Stimulated activated CD4-positive, alpha-beta T cell treated with anti-CD3 and anti-CD28 coated beads, Interleukin-2, amount 100 ng/mL, for 48 hours (primary cell): ENCODE data around the gene LRRC7.

Experiments
- DNase-seq, 2 donors: peaks; one replicate each; pipeline ENCODE4 v3.0.0-alpha.2; 2020

Gene LRRC7

DNA sequence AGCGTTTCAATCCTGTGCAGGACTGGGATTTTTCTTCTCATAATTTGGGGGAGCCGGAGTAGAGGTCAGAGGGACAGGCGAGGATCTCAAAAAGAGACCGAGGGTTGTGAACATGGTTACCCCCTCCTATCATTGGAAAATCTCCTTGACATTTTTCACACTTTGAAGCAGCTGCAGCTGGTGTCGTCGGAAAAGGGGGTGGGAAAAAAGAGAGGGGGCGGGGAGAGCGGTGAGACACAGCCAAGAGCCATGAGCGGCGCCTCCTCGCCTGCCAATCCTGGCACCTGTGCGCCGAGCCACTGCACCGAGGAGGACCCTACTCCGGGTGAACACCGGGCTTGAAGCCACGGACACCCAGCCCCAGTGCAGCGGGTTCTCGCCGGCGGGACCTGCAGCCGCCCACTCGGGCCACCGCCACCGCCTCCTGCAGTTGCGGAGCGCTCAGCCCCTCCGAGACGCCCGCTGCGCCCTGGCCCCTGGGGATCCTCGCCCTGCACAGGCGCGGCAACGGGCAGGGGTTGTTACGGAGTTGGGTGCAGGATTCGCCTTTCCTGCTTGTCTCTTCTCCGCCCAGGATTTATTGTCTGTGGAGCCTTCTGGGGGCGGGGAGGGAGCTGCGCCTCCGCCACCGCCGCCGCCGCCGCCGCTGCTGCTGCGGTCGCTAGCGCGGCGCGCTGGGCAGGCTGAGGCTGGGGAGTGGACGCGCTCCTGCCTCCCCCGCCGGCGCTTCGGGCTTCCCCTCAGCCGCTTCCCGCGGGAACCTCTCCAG, at the start of gene LRRC7:
Gene LRRC7 (plus strand): TSS at position 271 of the 769 bp plus-strand sequence. CDS start 718 bp downstream, outside the sequence.
- no peak for DNase-seq

DNA sequence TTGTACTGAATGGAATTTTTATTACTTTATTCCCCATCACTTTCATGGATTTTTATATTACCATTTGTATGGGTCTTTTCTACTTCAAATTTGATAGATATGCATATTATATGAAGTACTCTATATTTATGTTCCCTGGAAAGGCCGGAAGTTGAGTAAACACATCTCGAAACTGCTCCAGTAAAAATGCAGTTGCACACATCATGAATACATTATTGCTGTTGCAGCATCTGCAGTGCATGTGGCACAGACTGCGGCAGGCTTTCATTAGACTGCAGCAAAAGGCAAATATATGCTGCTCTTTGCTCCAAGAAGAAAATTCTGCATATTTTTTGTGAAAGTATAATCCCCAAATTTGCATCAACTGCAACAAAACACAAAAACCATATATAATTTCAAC, 48.7 kb upstream of the LRRC7 start:
- no peak for DNase-seq

DNA sequence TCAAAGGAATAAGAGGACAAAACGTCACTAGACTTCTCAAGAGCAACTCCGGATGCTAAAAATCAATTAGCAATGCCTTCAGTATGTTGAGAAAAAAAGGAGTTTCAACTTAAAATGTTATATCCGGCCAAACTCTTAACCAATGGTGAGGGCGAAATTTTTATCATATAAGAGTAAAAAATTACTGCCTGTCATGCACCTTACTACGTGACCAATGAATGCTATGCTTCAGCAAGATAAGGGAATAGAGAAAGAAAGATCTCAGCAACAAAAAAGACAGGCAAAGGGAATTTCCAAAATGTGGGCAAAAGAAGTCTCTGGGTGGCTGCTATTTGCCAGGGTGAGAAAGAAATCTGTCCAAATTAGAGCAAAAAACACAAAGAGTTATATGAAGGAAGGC, 47.4 kb upstream of the LRRC7 start:
- no peak for DNase-seq

DNA sequence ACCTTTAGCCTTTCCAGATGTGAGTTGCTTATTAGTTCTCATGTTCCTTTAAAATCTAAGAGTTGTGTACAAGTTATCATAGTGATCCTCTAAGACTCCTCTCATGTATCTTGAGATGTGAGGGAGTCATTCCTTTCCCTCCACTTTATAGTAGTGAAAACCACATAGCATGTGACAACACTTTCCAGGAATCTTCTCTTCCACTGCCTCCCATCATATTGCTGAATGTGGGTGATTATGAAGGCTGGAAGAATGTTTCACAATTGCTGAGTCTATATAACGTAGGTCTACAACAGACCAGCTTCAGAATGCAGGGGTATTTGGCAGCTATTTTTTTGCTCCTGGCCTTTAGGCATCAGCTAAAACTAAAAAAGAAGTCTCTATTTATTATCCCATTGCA, 44.7 kb upstream of the LRRC7 start:
- no peak for DNase-seq

DNA sequence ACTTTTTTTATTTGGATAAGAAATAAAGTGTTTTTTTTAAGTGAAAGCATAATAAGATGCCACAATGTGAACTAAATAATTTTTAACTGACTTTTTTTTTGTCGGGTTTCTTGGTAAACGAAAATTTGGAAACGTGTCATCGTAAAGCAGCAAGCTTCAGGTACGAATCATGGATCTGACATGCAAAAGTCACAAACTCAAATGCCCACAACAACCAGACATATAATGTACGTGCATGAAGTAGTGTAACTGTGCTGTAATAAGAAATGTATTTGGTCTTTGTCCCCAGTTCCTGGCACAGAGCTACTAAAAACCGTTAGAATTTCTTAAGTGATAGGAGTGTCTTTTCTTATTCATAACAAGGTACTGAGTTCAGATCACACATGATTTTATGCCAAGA, 44.3 kb upstream of the LRRC7 start:
- no peak for DNase-seq

DNA sequence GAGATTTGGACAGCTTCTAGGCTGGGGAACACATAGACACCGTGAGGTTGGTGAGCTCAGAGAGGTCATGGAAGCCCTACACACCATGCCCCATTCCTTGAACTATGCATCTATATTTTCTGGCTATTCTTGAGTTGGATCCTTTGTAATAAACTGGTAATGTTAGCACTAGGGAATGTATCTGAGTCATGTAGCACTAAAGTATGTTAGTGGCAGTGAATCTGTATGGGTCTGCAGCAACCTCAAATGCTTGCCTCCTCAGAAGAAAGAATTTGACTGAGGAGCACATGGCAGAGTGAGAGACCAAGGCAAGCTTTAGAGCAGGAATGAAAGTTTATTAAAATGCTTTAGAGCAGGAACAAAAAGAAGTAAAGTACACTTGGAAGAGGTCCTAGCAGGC, 43.7 kb upstream of the LRRC7 start:
- DNase-seq: no peak

DNA sequence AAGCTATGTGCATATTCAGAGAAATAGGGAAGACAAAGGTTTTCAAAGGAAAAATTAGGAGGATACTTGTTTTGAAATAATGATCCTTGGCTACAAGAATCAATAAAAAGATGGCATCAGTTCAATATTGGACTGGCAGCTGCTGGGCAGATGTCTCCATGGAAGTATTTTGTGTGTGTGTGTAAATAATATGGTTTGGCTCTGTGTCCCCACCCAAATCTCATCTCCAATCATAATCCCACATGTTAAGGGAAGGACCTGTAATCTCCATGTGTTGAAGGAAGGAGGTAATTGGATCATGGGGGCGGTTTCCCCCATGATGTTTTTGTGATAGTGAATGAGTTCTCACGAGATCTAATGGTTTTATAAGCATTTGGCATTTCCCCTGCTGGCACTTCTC, 40.4 kb upstream of the LRRC7 start:
- DNase-seq: no peak

DNA sequence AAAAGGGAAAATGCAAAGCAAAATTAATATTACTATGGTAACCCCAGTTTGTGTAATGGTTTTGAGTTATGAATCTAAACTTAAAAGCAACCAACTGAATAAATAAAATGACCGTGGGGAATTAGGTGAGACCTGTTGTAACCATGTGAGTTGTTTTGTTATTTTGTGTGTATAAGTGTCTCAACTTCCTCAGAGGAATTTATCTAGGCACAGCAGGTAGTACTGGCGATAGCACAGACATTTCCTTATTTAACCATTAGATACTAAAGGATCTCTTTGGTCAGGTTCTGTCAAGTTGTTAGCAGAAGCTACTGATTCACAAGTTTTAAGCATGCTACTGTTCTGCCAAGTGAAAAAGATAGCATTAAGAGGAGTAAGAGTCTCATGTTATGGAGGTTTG, 39.3 kb upstream of the LRRC7 start:
- no peak for DNase-seq

DNA sequence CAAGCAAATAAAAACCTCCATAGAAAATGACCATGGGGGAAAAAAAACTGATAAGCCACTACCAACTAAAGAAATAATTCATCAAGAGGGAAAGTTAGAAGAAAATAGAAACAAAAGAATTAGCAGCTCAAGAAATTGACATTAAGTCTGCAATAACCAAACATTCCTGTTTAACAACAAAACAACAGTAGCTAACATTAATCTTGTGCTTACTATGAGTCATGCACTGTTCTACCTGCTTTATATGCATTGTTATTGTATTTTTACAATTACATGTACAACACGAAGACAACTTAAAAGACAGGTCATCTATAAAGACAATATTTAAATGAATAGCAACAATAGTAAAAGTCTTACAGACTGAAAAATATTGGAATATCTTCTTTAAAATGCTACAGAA, 34.4 kb upstream of the LRRC7 start:
- DNase-seq: no peak

DNA sequence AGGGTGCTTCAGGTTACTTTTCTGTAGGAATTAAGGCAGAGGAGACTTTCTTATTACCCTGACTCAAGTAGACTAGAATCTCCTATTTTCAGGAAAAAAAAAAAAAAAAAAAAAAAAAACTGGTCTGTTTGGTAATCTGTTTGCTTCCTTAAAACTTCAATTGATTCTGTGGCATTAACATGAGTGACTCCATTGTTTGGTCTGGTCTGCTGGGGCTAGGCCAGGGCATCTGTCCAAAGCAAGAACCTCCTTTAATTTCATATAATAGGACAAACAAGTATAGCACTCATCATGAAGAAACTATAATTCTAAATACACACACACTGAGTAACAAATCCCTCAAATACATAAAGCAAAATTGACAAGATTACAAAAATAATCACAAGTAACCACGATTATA, 32.9 kb upstream of the LRRC7 start:
- DNase-seq: no peak

DNA sequence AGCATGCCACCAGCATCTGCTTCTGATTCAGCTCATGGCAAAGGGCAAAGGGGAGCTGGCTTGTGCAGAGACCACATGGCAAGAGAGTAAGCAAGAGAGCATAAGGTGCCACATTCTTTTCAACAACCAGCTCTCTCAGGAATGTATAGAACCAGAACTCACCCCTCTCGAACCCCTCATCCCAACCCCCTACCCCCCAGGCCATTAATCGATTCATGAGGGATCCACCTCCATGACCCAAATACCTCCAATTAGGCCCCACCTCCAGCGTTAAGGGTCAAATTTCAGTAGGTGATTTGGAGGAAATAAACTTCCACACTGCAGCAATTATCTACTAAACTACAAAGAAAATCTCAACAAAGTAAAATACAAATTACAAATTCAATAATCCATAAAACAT, 32.2 kb upstream of the LRRC7 start:
- no peak for DNase-seq

DNA sequence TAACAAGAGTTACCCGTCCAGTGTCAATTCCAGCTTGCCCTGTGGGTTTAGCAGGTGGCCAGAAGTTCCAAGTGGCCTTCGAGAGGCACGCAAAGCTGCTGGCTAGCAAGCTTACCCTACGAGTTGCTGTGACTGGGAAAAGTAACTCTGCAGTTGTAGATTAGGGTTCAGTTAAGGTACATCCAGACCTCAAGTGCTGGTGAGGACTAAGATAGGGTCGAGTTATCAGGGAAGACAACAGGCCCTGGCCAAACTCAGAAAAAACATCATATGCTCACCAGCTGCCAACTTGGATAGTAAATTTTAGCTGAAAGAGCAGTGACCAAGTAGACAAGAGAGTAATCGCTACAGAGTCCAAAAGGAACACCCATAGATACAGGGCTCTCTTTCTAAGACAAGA, 27.7 kb upstream of the LRRC7 start:
- no peak for DNase-seq

DNA sequence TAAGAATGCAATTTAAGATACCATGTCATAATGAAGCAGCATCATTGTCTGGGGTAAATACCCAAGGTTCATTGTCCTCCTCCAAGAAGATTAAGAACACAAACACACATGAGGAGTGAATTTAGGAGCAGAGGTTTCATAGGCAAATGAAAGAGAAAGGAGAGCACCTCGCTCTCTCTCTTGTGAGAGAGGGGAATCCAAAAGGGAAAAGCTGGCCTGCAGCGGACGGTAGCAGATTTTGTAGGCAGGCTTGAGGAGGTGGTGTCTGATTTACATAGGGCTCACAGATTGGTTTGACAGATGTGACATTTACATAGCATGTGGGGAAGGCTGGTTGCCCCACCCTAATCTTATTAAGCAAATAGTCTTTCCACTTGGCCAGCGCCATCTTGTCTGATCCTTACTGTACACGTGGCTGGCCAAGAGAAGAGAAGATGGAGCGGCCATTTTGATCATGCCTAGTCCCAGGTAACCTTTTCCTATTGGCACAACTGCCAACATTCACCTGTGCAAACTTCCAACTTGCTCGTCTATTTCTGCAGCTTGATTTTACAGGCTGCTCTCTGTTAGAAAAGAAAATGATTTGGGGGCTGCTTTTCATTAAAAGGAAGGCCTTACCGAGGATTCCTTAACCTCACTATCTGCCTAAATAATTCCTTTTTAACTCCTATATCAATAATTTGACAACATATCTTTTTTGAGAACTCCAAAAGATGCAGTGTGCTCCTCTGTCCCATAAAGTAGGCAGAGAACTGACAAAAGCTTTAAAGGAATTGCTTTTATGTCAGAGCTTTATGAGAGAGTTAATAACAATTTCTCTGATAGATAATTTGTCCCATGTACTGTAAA, 16.0 kb upstream of the LRRC7 start:
- no peak for DNase-seq

DNA sequence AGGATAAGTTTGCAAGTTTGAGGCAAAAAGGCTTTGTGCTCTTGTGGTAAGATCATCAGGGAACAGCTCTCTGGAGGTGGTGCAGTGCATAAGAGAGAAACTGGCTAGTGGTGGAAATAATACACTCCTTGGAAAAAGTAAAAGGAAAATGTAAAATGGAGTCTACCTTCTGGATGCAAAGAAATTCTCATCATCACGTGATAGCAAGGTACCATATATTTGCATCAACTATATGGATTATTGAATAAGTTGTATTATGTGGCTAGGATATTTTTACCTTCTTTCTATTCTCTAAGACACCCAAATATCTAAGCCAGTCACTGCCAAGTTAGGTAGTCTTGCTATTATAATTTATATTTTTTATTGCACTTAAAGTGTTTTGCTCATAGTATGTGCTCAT, 14.0 kb upstream of the LRRC7 start:
- no peak for DNase-seq

DNA sequence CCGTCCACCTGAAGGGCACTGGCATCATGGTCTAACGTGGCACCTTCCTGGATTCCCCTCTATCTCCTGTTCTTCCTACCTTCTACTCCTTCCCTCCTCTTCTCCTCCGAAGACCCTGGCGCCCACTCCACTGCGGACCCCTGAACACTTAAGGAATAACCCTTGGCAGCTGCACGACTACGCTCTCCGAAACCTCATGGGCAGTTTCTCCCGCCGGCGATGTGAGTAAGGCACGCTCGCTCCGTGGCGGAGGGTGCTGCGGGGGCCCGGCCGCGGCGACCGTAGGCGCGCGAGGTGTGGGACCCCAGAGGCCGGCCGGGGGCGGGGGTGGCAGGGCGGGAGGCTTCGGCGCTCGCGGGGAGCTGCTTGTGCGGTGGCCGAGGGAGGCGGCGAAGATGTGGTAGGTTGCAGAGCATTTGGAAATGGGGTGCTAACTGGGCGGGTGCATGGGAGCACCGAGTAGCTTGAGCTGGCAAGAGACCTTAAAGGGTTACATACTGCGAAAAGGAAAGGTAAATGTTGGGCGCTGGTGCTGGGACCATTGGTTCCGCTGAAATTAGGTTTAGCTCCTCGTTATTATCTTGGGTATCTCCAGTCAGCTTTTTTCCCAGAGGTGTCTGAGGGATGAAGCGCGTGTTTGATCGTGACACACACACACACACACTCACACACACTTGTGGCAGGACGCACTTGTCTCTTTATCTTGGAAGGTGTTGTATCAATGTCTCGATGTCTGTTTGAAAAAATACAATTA, 876 bp downstream of the LRRC7 start:
- DNase-seq: no peak

DNA sequence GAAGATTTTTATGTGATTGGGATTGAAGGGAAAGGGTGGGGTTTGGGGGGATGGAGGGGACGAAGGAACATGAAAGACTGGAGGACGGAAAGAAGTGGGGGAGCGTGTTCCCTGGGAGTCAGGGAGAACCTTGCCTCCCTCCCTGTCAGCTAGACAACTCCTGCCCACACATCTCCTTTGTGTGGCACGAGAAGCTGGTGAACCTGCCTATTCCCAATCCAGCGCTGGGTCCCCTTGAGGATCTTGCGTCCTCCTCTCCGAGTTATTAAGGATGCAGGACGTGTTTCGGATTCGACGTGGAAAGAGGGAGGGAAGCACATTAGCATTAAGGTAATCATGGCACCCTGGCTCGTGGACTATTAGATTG, 1.4 kb downstream of the LRRC7 start:
- DNase-seq: no peak

DNA sequence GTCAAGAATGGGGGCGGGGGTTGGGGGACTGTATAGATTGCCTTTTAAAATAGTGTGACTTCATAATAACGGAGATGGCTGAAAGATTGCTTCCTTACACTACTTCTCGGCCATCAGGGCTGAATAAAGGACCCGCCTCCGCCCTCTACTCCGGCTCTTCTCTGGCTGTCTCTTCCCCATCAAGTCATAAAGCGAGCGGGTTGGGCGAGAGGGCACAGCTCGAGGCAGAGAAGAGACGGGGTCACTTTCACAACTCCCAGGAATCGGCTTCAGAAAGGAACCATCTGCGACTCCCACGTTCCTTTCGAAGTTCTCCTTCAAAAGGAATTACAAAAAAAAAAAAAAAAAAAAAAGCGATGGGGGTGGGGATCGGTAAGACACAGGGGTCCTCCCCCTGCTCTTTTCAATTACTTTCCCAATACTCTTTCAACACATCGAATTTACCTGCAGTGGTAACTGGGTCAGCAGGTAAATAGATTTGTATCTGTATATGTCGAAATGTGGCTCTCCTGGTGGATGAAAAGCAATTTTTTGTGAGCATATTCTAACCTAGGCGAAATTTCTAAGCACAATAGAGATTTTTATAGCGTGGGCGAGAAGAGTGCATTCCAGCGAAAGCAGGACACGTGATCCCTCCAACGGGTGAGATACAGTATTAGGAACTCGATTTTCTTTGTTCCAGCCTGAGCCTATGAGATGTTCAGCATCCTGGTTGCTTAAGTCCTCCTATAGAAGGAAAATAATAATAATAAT, 2.0 kb downstream of the LRRC7 start:
- no peak for DNase-seq

DNA sequence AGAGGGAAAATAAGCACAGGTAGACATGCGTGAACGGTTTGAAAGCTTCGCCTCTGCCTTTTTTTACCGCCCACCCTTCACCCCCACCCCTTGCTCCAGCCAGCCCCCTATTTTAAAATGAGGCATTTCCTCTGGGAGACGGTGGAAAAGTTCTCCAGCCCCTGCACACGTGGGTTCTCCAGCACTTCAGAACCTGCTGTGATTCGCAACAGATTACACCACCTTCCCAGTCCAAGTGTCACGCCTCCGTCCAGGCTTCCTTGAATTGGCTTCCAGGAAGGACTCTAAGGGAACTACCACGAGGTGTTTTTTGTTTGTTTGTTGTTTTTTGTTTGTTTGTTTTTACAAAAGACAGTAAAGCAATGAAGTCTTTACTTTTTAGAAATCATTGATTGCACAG, 2.6 kb downstream of the LRRC7 start:
- DNase-seq: no peak

DNA sequence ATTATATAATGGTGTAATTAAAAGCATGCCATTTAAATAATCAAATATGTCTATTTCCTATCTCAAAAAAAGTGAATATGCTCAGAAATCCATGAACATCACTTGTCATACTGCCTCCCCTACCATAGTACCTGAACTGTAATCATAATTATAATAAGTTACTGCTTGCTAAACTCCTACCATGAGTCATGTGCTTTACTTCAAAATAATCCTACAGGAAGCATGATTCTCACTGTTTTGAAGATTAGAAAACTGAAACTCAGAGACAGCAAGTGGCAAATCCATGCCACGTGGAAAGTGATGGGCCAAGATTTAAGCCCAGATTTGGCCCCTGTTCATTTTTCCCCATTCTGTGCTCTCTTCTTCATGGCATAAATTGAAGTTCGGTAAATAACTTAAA, 5.2 kb downstream of the LRRC7 start:
- DNase-seq: no peak

DNA sequence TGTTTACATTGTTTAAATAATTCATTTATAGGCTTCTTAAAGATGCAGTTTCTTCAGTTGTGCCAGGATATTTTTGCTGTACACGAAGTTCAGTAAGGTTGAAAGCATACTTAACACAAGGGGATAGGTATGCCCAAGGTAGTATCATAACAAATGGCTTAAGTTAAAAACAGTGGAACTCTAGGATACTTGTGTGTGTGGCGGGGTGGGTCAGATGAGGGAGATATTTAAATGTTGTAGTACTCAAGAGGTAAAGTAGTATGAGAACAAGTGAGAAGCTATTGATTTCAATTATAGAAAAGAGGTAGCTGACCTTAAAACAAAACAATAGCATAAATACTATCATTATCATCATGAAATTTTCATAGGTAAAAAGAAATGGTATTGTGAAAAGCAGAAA, 6.2 kb downstream of the LRRC7 start:
- no peak for DNase-seq

DNA sequence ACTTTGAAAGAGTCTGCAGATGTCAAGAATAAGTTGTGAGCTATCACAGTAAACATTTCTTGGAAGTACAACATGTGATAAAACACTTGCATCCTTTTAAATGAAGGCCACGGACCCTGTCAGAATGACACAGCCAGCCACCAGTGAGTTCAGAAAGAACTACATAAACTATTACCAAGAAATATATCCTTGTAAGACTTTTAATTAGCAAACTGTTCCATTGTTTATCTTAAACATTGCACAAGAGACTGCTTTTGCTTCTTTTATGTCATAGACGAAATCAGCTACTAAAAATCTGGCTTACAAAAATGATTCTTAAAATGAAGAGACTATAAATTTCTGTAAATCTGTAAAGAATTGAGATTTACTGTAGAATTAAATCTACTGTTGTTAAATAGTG, 17.9 kb downstream of the LRRC7 start:
- DNase-seq: no peak

DNA sequence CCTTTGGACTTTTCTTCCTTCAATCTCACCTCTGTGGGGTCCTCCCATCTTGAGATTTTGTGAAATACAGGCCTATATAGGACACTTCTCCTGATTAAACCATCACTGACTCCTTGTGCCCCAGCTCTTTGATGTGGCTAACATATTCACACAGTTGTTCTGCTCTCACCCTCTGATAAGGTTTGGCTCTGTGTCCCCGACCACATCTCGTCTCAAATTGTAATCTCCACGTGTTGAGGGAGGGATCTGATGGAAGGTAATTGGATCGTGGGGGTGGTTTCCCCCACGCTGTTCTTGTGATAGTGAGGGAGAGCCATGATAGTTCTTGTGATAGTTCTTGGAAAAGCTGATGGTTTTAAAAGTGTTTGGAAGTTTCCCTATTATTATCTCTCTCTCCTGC, 19.7 kb downstream of the LRRC7 start:
- DNase-seq: no peak

DNA sequence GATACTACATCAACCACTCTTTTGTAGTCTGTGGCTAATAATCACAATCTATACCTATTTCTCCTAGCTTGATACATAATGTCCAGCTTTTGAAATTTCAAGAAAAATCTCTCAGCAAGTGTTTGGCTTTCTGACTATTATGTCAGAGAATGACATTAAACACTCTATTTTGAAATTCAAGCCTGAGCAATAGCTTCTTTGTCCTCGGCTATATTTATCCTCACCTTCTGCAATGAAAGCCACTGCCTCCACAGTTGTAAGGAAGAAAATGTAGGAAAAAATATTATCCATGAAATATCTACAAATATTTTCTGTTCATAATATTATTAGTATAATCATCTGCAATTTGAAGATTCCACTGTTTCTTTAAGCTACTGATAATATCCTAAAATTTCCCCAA, 22.1 kb downstream of the LRRC7 start:
- no peak for DNase-seq
